HepG2 (cell line): Measurements from ENCODE around the gene PLVAP.

Source experiments
- CBX2 ChIP-seq, 2 experiments: fragments of 200-600 bp in 1 of 2; sonication (generic); formaldehyde crosslinking in 1 of 2; IDR thresholded peaks; 2 replicates each; pipeline versions ENCODE4 v1.7.0 to v1.8.1; 2018 to 2022; ENCODE audit warnings: low read depth in 2 of 2, low read length in 1 of 2, mild to moderate bottlenecking in 1 of 2, missing genetic modification reagents in 1 of 2
- ELF1 ChIP-seq: sonication (generic); formaldehyde crosslinking; IDR thresholded peaks from 2 replicates; pipeline ENCODE4 v1.4.0; 2020; ENCODE audit warnings: missing genetic modification reagents
- MYNN ChIP-seq: sonication (generic); formaldehyde crosslinking; IDR thresholded peaks from 2 replicates; pipeline ENCODE4 v1.4.0; 2020; ENCODE audit warnings: mild to moderate bottlenecking, low read depth, missing genetic modification reagents
- SIN3A ChIP-seq: IDR thresholded peaks from 2 replicates; pipeline ENCODE4 v1.6.1; 2011; ENCODE audit warnings: low read depth, mild to moderate bottlenecking, control low read depth, low read length, borderline replicate concordance
- STAT5B ChIP-seq: sonication (generic); formaldehyde crosslinking; IDR thresholded peaks from 2 replicates; pipeline ENCODE4 v1.4.0; 2020; ENCODE audit warnings: missing genetic modification reagents
- ZNF589 ChIP-seq: sonication (generic); formaldehyde crosslinking; conservative IDR thresholded peaks from 2 replicates; pipeline ENCODE4 v1.8.0; 2022; ENCODE audit warnings: mild to moderate bottlenecking, moderate library complexity, missing genetic modification reagents
- ZSCAN29 ChIP-seq: sonication (generic); formaldehyde crosslinking; conservative IDR thresholded peaks from 2 replicates; pipeline ENCODE4 v1.4.0; 2020; ENCODE audit warnings: mild to moderate bottlenecking, missing genetic modification reagents
- TF ChIP-seq, protein P1 (sequence below): sonication (generic); formaldehyde crosslinking; IDR thresholded peaks from 2 replicates; pipeline ENCODE4 v1.5.0; 2020; ENCODE audit warnings: mild to moderate bottlenecking, missing genetic modification reagents, moderate library complexity
- TF ChIP-seq, protein P2 (sequence below): sonication (generic); formaldehyde crosslinking; IDR thresholded peaks from 2 replicates; pipeline ENCODE4 v1.5.1; 2020; ENCODE audit warnings: mild to moderate bottlenecking, missing genetic modification reagents
- TF ChIP-seq, protein P3 (sequence below): IDR thresholded peaks from 2 replicates; pipeline ENCODE4 v1.6.1; 2016; ENCODE audit warnings: low read depth, missing genetic modification reagents, missing compliant biosample characterization
- TF ChIP-seq, protein P4 (sequence below), 2 experiments: fragments of 450-650 bp in 1 of 2; sonication (generic) in 1 of 2; formaldehyde crosslinking in 1 of 2; IDR thresholded peaks; 2 replicates each; pipeline versions ENCODE4 v1.6.1 to v1.8.0; 2016 to 2022; ENCODE audit warnings: antibody characterized with exemption in 1 of 2, mild to moderate bottlenecking in 1 of 2, missing genetic modification reagents in 1 of 2
- TF ChIP-seq, protein P5 (sequence below): sonication (generic); formaldehyde crosslinking; IDR thresholded peaks from 2 replicates; pipeline ENCODE4 v1.5.0; 2020; ENCODE audit warnings: missing genetic modification reagents, mild to moderate bottlenecking, borderline replicate concordance

DNA sequence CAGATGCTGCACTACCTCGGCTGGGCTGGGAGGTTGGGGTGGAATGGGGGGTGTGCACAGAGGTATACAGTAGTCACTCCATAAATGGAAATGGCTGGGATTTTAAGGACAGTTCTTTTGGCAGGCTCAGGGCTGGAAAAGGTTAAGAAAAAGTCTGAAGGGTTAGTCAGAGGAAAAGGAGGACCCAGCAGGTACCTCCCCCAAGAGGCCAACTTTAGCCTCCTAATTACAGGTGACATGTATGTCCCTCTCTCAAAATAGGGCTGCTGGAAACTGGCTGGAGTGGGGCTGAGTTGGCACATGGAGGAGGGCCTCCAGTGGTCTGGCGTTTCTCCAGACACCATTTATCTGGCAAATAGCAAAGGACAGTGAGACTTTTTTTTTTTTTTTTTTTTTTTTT, 15.9 kb upstream of the PLVAP start:
- no peak for TF ChIP-seq MYNN (CRISPR knock-in tag)
- TF ChIP-seq ELF1 (CRISPR knock-in tag): no peak
- TF ChIP-seq, protein P1, sequence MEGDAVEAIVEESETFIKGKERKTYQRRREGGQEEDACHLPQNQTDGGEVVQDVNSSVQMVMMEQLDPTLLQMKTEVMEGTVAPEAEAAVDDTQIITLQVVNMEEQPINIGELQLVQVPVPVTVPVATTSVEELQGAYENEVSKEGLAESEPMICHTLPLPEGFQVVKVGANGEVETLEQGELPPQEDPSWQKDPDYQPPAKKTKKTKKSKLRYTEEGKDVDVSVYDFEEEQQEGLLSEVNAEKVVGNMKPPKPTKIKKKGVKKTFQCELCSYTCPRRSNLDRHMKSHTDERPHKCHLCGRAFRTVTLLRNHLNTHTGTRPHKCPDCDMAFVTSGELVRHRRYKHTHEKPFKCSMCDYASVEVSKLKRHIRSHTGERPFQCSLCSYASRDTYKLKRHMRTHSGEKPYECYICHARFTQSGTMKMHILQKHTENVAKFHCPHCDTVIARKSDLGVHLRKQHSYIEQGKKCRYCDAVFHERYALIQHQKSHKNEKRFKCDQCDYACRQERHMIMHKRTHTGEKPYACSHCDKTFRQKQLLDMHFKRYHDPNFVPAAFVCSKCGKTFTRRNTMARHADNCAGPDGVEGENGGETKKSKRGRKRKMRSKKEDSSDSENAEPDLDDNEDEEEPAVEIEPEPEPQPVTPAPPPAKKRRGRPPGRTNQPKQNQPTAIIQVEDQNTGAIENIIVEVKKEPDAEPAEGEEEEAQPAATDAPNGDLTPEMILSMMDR (CRISPR knock-in tag): no peak
- TF ChIP-seq, protein P2, sequence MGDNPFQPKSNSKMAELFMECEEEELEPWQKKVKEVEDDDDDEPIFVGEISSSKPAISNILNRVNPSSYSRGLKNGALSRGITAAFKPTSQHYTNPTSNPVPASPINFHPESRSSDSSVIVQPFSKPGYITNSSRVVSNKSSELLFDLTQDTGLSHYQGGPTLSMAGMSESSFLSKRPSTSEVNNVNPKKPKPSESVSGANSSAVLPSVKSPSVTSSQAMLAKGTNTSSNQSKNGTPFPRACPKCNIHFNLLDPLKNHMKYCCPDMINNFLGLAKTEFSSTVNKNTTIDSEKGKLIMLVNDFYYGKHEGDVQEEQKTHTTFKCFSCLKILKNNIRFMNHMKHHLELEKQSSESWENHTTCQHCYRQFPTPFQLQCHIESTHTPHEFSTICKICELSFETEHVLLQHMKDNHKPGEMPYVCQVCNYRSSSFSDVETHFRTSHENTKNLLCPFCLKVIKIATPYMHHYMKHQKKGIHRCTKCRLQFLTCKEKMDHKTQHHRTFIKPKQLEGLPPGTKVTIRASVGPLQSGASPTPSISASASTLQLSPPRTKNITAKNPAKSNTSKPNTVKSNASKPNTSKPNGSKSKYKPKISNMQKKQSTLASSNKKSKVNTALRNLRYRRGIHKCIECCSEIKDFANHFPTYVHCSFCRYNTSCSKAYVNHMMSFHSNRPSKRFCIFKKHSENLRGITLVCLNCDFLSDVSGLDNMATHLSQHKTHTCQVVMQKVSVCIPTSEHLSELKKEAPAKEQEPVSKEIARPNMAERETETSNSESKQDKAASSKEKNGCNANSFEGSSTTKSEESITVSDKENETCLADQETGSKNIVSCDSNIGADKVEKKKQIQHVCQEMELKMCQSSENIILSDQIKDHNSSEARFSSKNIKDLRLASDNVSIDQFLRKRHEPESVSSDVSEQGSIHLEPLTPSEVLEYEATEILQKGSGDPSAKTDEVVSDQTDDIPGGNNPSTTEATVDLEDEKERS: no peak
- TF ChIP-seq, protein P3, sequence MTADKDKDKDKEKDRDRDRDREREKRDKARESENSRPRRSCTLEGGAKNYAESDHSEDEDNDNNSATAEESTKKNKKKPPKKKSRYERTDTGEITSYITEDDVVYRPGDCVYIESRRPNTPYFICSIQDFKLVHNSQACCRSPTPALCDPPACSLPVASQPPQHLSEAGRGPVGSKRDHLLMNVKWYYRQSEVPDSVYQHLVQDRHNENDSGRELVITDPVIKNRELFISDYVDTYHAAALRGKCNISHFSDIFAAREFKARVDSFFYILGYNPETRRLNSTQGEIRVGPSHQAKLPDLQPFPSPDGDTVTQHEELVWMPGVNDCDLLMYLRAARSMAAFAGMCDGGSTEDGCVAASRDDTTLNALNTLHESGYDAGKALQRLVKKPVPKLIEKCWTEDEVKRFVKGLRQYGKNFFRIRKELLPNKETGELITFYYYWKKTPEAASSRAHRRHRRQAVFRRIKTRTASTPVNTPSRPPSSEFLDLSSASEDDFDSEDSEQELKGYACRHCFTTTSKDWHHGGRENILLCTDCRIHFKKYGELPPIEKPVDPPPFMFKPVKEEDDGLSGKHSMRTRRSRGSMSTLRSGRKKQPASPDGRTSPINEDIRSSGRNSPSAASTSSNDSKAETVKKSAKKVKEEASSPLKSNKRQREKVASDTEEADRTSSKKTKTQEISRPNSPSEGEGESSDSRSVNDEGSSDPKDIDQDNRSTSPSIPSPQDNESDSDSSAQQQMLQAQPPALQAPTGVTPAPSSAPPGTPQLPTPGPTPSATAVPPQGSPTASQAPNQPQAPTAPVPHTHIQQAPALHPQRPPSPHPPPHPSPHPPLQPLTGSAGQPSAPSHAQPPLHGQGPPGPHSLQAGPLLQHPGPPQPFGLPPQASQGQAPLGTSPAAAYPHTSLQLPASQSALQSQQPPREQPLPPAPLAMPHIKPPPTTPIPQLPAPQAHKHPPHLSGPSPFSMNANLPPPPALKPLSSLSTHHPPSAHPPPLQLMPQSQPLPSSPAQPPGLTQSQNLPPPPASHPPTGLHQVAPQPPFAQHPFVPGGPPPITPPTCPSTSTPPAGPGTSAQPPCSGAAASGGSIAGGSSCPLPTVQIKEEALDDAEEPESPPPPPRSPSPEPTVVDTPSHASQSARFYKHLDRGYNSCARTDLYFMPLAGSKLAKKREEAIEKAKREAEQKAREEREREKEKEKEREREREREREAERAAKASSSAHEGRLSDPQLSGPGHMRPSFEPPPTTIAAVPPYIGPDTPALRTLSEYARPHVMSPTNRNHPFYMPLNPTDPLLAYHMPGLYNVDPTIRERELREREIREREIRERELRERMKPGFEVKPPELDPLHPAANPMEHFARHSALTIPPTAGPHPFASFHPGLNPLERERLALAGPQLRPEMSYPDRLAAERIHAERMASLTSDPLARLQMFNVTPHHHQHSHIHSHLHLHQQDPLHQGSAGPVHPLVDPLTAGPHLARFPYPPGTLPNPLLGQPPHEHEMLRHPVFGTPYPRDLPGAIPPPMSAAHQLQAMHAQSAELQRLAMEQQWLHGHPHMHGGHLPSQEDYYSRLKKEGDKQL (CRISPR knock-in tag): no peak
- TF ChIP-seq, protein P4, sequence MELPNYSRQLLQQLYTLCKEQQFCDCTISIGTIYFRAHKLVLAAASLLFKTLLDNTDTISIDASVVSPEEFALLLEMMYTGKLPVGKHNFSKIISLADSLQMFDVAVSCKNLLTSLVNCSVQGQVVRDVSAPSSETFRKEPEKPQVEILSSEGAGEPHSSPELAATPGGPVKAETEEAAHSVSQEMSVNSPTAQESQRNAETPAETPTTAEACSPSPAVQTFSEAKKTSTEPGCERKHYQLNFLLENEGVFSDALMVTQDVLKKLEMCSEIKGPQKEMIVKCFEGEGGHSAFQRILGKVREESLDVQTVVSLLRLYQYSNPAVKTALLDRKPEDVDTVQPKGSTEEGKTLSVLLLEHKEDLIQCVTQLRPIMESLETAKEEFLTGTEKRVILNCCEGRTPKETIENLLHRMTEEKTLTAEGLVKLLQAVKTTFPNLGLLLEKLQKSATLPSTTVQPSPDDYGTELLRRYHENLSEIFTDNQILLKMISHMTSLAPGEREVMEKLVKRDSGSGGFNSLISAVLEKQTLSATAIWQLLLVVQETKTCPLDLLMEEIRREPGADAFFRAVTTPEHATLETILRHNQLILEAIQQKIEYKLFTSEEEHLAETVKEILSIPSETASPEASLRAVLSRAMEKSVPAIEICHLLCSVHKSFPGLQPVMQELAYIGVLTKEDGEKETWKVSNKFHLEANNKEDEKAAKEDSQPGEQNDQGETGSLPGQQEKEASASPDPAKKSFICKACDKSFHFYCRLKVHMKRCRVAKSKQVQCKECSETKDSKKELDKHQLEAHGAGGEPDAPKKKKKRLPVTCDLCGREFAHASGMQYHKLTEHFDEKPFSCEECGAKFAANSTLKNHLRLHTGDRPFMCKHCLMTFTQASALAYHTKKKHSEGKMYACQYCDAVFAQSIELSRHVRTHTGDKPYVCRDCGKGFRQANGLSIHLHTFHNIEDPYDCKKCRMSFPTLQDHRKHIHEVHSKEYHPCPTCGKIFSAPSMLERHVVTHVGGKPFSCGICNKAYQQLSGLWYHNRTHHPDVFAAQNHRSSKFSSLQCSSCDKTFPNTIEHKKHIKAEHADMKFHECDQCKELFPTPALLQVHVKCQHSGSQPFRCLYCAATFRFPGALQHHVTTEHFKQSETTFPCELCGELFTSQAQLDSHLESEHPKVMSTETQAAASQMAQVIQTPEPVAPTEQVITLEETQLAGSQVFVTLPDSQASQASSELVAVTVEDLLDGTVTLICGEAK (IDR thresholded peaks at IDR 0.05): no peak
- TF ChIP-seq, protein P4 (CRISPR knock-in tag; IDR thresholded peaks at IDR 0.05): no peak
- TF ChIP-seq, protein P5, sequence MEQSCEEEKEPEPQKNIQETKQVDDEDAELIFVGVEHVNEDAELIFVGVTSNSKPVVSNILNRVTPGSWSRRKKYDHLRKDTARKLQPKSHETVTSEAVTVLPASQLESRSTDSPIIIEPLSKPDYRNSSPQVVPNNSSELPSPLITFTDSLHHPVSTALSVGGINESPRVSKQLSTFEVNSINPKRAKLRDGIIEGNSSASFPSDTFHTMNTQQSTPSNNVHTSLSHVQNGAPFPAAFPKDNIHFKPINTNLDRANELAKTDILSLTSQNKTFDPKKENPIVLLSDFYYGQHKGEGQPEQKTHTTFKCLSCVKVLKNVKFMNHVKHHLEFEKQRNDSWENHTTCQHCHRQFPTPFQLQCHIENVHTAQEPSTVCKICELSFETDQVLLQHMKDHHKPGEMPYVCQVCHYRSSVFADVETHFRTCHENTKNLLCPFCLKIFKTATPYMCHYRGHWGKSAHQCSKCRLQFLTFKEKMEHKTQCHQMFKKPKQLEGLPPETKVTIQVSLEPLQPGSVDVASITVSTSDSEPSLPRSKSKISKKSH: no peak
- no peak for TF ChIP-seq CBX2 (IDR thresholded peaks at IDR 0.05; ENCODE audit: low read depth, low read length)
- TF ChIP-seq CBX2 (CRISPR knock-in tag; IDR thresholded peaks at IDR 0.05; ENCODE audit: low read depth): no peak
- no peak for TF ChIP-seq ZSCAN29
- TF ChIP-seq ZNF589 (CRISPR knock-in tag): no peak
- TF ChIP-seq STAT5B: no peak
- TF ChIP-seq SIN3A: no peak
